Lung (tissue), 12 donors: Measurements from ENCODE around the gene GATC. TPM values are rescaled to one million over a fixed set of nuclear protein-coding genes. Genes with fewer than 3 reads are reported as not detected.

ENCODE experiments used
- ATAC-seq: fragments of 200-7000 bp; cut with Tn5 transposase; one replicate; pipeline ENCODE4 v1.9.1; 2020; ENCODE audit warnings: moderate number of reproducible peaks; ENCODE audit not compliant: insufficient read depth, low FRiP score
- DNase-seq, 3 donors: peaks; one replicate each; pipeline ENCODE4 v3.0.0-alpha.2; 2013 to 2017
- H3K27ac ChIP-seq, 2 donors: one replicate each; pipeline ENCODE4 v1.5.1; 2013; ENCODE audit warnings: mild to moderate bottlenecking in 2 of 2, moderate library complexity in 2 of 2, control low read depth in 1 of 2, inconsistent platforms in 1 of 2, low read depth in 1 of 2, low read length in 1 of 2
- H3K27me3 ChIP-seq, 3 donors: one replicate each; pipeline ENCODE4 v1.5.1; 2013; ENCODE audit warnings: low read length in 2 of 3; ENCODE audit not compliant: control insufficient read depth in 3 of 3, insufficient read depth in 3 of 3
- H3K36me3 ChIP-seq, 4 donors: one replicate each; pipeline ENCODE4 v1.5.1; 2013; ENCODE audit warnings: low read length in 4 of 4, mild to moderate bottlenecking in 1 of 4, moderate library complexity in 1 of 4; ENCODE audit not compliant: control insufficient read depth in 4 of 4, insufficient read depth in 4 of 4
- H3K4me1 ChIP-seq, 5 donors: one replicate each; pipeline ENCODE4 v1.5.1; 2013; ENCODE audit warnings: low read length in 5 of 5, mild to moderate bottlenecking in 2 of 5, moderate library complexity in 1 of 5; ENCODE audit not compliant: control insufficient read depth in 5 of 5, insufficient read depth in 5 of 5
- H3K4me3 ChIP-seq: one replicate; pipeline ENCODE4 v1.5.1; 2013; ENCODE audit warnings: mild to moderate bottlenecking, control low read depth, moderate library complexity
- H3K9ac ChIP-seq, 2 donors: one replicate each; pipeline ENCODE4 v1.5.1; 2013; ENCODE audit warnings: low read length in 2 of 2, control low read depth in 1 of 2; ENCODE audit not compliant: insufficient read depth in 1 of 2
- H3K9me3 ChIP-seq, 4 donors: one replicate each; pipeline ENCODE4 v1.5.1; 2013; ENCODE audit warnings: low read length in 3 of 4, mild to moderate bottlenecking in 1 of 4, moderate library complexity in 1 of 4; ENCODE audit not compliant: control insufficient read depth in 4 of 4, insufficient read depth in 3 of 4
- WGBS, 2 donors: extraction: QIAGEN DNeasy Blood & Tissue Kit; methylation state at CpG; one replicate each; pipeline ENCODE4 v1.1.7; 2013; 5-methylcytosine and 5-hydroxymethylcytosine counted together
- polyA plus RNA-seq, 2 donors: library from polyadenylated mRNA; stranded (reverse); fragments of 200-250 nt; gene quantifications; one replicate each; pipeline ENCODE4 v1.2.1, GENCODE V29; 2013
- total RNA-seq, 2 donors: library from RNA; depleted of rRNA in 1 of 2; stranded (reverse); fragments of >200 nt in 1 of 2; gene quantifications; one replicate each; pipeline ENCODE4 v1.2.1, GENCODE V29; 2014 to 2021
- TF ChIP-seq, protein P1 (sequence below): IDR thresholded peaks from 2 replicates; pipeline ENCODE4 v1.5.1; 2012; ENCODE audit warnings: mild to moderate bottlenecking; ENCODE audit errors: control extremely low read depth, extremely low read depth
- donor health status: control.
- donor health status: control.
- donor health status: Bipolar disorder and iron deficiency.
- donor health status: healthy.
- donor health status: DM: yes; HTN: yes; CAD: no.

The GATC gene
- total and polyA plus RNA-seq, 4 donors, result 10.6 to 27.6 (median 19.3) TPM

DNA sequence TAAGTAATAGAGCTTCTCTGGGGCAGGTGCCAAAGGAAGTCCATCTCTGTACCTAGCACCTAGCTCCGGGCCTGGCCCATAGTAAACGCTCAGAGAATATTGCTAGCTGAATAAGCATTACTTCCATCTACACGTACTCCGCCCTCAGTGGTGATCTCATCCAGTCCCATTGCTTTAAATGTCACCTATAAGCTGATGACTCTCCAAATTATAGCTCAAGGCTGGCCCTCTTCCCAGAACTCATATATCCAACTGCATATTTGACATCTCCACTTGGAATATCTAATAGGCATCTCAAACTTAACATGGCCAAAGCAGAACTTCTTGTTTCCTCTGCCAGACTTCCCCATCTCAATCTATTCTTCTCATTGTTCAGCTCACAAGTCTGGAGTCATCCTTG lies 42.8 kb downstream of the GATC start:
- ATAC-seq, result no peak
- Histone ChIP-seq H3K36me3 (peaks cover 0 to 9% (median 5%) of the 10 kb centered on the region in 4 donors), H3K27me3 (no peaks in the 10 kb centered on the region), H3K9me3 (no peaks in the 10 kb centered on the region), H3K4me1 (peaks cover 0 to 2% (median 0%) of the 10 kb centered on the region in 5 donors), H3K4me3 (no peak overlapping the region), H3K9ac (no peak overlapping the region), H3K27ac (no peak overlapping the region)
- no peak for DNase-seq
- TF ChIP-seq, protein P1, sequence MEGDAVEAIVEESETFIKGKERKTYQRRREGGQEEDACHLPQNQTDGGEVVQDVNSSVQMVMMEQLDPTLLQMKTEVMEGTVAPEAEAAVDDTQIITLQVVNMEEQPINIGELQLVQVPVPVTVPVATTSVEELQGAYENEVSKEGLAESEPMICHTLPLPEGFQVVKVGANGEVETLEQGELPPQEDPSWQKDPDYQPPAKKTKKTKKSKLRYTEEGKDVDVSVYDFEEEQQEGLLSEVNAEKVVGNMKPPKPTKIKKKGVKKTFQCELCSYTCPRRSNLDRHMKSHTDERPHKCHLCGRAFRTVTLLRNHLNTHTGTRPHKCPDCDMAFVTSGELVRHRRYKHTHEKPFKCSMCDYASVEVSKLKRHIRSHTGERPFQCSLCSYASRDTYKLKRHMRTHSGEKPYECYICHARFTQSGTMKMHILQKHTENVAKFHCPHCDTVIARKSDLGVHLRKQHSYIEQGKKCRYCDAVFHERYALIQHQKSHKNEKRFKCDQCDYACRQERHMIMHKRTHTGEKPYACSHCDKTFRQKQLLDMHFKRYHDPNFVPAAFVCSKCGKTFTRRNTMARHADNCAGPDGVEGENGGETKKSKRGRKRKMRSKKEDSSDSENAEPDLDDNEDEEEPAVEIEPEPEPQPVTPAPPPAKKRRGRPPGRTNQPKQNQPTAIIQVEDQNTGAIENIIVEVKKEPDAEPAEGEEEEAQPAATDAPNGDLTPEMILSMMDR, result no peak
- 91 to 94% methylated on average over 4 of the region's 4 CpGs for WGBS, 2 donors

DNA sequence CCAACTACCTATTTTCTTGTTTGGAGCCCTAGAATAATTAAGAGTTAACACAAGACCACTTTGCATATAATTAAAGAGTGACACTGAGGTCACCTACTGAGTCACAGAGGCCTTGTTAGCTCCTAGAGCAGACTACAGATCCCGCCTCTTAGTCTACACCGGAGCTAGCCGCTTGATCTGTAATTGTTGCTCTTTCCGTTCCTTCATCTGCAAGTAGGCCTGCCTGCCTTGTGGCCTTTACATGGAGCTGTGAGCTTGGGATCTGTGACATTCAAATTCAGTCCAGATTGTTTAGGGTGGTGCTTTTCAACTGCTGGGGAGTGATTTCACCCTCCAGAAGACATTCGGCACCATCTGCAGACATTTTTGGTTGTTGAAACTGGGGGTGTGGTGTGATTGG lies 44.1 kb downstream of the GATC start:
- WGBS, 2 donors, result 97 to 98% methylated on average over 5 of the region's 5 CpGs
- no peaks in the 10 kb centered on the region for H3K9me3 ChIP-seq
- H3K27me3 ChIP-seq, result no peaks in the 10 kb centered on the region
- TF ChIP-seq, protein P1, result no peak
- no peak for ATAC-seq
- H3K36me3 ChIP-seq, result peaks cover 0 to 9% (median 5%) of the 10 kb centered on the region in 4 donors
- no peak overlapping the region for H3K4me3 ChIP-seq
- no peak overlapping the region for H3K9ac ChIP-seq
- DNase-seq, result no peak
- no peak overlapping the region for H3K27ac ChIP-seq
- H3K4me1 ChIP-seq, result peaks cover 0 to 9% (median 5%) of the 10 kb centered on the region in 5 donors

DNA sequence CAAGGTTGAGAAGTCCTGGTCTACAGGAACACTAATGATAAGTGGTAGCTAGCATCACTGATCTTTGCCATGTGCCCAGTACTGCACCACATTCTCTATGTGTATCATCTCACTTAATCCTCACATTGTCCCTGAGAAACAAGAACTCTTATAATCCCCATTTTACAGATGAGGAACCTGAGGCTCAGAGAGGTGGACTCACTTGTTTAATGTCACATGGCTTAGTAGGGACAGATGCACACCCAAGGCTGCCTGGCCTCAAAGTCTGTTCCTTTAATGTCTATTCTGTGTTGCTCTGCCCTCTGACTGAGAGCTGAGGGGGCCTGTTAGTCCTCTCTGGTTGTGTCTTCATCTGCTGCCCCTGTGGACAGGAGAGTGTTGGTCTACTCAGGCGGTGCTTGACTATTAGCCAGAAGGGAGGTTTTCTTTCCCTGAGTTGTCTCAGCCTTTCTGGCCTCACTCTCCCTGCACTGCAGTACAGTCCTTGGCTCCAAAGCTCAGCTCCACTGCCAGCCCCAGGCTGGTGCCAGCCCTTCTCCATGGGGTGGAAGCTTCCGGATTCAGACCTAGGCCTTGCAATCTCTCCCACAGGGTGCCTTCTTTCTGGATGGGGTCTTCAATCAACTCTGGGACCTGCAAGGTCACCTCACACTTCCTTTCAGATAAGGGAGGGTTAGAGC lies 44.7 kb downstream of the GATC start:
- DNase-seq (no peak), ATAC-seq (no peak)
- peaks cover 0 to 9% (median 5%) of the 10 kb centered on the region in 4 donors for H3K36me3 ChIP-seq
- H3K4me1 ChIP-seq, result peaks cover 0 to 9% (median 5%) of the 10 kb centered on the region in 5 donors
- H3K9ac ChIP-seq, result no peak overlapping the region
- no peaks in the 10 kb centered on the region for H3K27me3 ChIP-seq
- H3K4me3 ChIP-seq, result no peak overlapping the region
- no peak overlapping the region for H3K27ac ChIP-seq
- TF ChIP-seq, protein P1, result no peak
- WGBS, 2 donors, result 94 to 95% methylated on average over 2 of the region's 2 CpGs
- H3K9me3 ChIP-seq, result no peaks in the 10 kb centered on the region
